HEK293T (cell line): ENCODE results near the gene MGST2.

Experiments
- ARNT ChIP-seq: fragments of 450-650 bp; IDR thresholded peaks from 2 replicates; pipeline ENCODE4 v1.6.1; 2017; ENCODE audit warnings: mild to moderate bottlenecking
- BHLHE40 ChIP-seq: fragments of 450-650 bp; IDR thresholded peaks from 2 replicates; pipeline ENCODE4 v1.6.1; 2016; ENCODE audit warnings: mild to moderate bottlenecking, moderate library complexity, borderline replicate concordance
- CTBP1 ChIP-seq: fragments of 450-650 bp; IDR thresholded peaks from 2 replicates; pipeline ENCODE4 v1.6.1; 2016; ENCODE audit warnings: borderline replicate concordance
- ELF4 ChIP-seq: fragments of 450-650 bp; IDR thresholded peaks from 2 replicates; pipeline ENCODE4 v1.6.1; 2017; ENCODE audit warnings: antibody characterized with exemption
- FOXA1 ChIP-seq: fragments of 450-650 bp; IDR thresholded peaks from 2 replicates; pipeline ENCODE4 v1.6.1; 2016; ENCODE audit warnings: mild to moderate bottlenecking
- FOXK2 ChIP-seq: fragments of 450-650 bp; IDR thresholded peaks from 2 replicates; pipeline ENCODE4 v1.6.1; 2016; ENCODE audit warnings: mild to moderate bottlenecking
- FOXM1 ChIP-seq: fragments of 450-650 bp; IDR thresholded peaks from 2 replicates; pipeline ENCODE4 v1.6.1; 2017; ENCODE audit warnings: mild to moderate bottlenecking, borderline replicate concordance
- NFRKB ChIP-seq: fragments of 450-650 bp; IDR thresholded peaks from 2 replicates; pipeline ENCODE4 v1.6.1; 2016; ENCODE audit warnings: mild to moderate bottlenecking, moderate library complexity
- TF ChIP-seq, protein P1 (sequence below): fragments of 450-650 bp; IDR thresholded peaks from 2 replicates; pipeline ENCODE4 v1.6.1; 2016

DNA sequence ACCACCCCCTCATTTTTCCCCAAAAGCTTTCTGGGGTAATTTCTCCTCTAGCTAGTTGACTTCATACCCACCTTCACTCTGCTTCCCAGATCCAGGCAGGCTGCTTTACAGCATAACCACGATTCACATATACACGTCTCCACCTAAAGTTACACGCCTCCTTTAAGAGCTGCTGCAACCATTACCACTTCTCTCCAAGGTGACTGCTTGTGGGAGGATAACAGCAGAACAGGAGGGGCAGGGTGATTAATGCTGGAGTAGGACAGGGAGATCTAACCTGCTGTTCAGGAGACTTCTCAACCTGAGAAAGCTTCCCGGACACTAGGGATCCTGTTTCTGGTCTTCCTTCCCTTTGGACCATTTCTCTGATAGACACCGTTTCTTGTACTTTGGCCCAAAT lies 77.4 kb downstream of the MGST2 start:
- no peak for TF ChIP-seq FOXM1
- no peak for TF ChIP-seq BHLHE40
- no peak for TF ChIP-seq ARNT
- TF ChIP-seq NFRKB: no peak
- TF ChIP-seq, protein P1, sequence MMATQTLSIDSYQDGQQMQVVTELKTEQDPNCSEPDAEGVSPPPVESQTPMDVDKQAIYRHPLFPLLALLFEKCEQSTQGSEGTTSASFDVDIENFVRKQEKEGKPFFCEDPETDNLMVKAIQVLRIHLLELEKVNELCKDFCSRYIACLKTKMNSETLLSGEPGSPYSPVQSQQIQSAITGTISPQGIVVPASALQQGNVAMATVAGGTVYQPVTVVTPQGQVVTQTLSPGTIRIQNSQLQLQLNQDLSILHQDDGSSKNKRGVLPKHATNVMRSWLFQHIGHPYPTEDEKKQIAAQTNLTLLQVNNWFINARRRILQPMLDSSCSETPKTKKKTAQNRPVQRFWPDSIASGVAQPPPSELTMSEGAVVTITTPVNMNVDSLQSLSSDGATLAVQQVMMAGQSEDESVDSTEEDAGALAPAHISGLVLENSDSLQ: no peak
- no peak for TF ChIP-seq FOXK2
- no peak for TF ChIP-seq ELF4
- no peak for TF ChIP-seq FOXA1
- no peak for TF ChIP-seq CTBP1
